HAP-1 (cell line): ENCODE data around the gene GLIS2.

Experiments used
- DNase-seq, 2 experiments: peaks; one replicate each; pipeline ENCODE4 v3.0.0-alpha.2; 2016 to 2020; ENCODE audit warnings: low spot score in 2 of 2
- H3K27me3 ChIP-seq: fragments of 250-450 bp; sonication (Bioruptor Pico); 2 replicates; pipeline ENCODE4 v1.5.1; 2020; ENCODE audit warnings: low read depth, mild to moderate bottlenecking, moderate library complexity
- H3K36me3 ChIP-seq: fragments of 250-450 bp; sonication (Bioruptor Pico); replicated peaks from 2 replicates; pipeline ENCODE4 v1.5.1; 2020; ENCODE audit warnings: mild to moderate bottlenecking
- H3K4me1 ChIP-seq: fragments of 250-450 bp; sonication (Bioruptor Pico); 2 replicates; pipeline ENCODE4 v1.5.1; 2020; ENCODE audit warnings: mild to moderate bottlenecking
- H3K4me3 ChIP-seq: fragments of 250-450 bp; sonication (Bioruptor Pico); 2 replicates; pipeline ENCODE4 v1.5.1; 2020; ENCODE audit warnings: mild to moderate bottlenecking, moderate library complexity
- H3K9me3 ChIP-seq: fragments of 250-450 bp; sonication (Bioruptor Pico); 2 replicates; pipeline ENCODE4 v1.5.1; 2020; ENCODE audit warnings: mild to moderate bottlenecking, moderate library complexity
- in situ Hi-C: fragments of 300-500 bp; cut with MboI; formaldehyde crosslinking; loops from 3 replicates; pipeline ENCODE4 v1.14.3; 2020; ENCODE audit warnings: low sequenced_read_pairs, inconsistent platforms, mixed read lengths

Gene GLIS2

GRCh38 chr16:4315186-4316107 is at the start of gene GLIS2:
TSS of gene GLIS2 (plus strand) at chr16:4316067. CDS start at chr16:4332281, 16,214 bp downstream.
- in situ Hi-C loops, result no loop called here
- Histone ChIP-seq H3K9me3 (no peaks in the 10 kb centered on the region), H3K4me1 (peaks cover 35% of the 10 kb centered on the region), H3K27me3 (no peaks in the 10 kb centered on the region), H3K36me3 (no peaks in the 10 kb centered on the region), H3K4me3 (peak within 1 kb of the TSS; percentile 65)
- peak; percentile 90 to 91 for DNase-seq

GRCh38 chr16:4266372-4266771 is 49.5 kb upstream of the GLIS2 start:
- Histone ChIP-seq H3K36me3 (peaks cover 33% of the 10 kb centered on the region), H3K27me3 (no peaks in the 10 kb centered on the region), H3K4me1 (peaks cover 12% of the 10 kb centered on the region), H3K9me3 (no peaks in the 10 kb centered on the region), H3K4me3 (no peak overlapping the region)
- in situ Hi-C loops, result no loop called here
- DNase-seq, result peak; percentile 15 to 48

GRCh38 chr16:4270091-4270490 is 45.8 kb upstream of the GLIS2 start:
- H3K4me1 ChIP-seq, result peaks cover 11% of the 10 kb centered on the region
- no peaks in the 10 kb centered on the region for H3K9me3 ChIP-seq
- H3K36me3 ChIP-seq, result peaks cover 20% of the 10 kb centered on the region
- no peak for DNase-seq
- in situ Hi-C loops, result no loop called here
- no peaks in the 10 kb centered on the region for H3K27me3 ChIP-seq
- H3K4me3 ChIP-seq, result no peak overlapping the region

- DNase-seq, result no peak
- Histone ChIP-seq H3K36me3 (peaks cover 20% of the 10 kb centered on the region), H3K4me3 (peak overlapping the region; percentile 87), H3K27me3 (no peaks in the 10 kb centered on the region), H3K4me1 (peaks cover 11% of the 10 kb centered on the region), H3K9me3 (no peaks in the 10 kb centered on the region)
- in situ Hi-C loops, result no loop called here
Observed at GRCh38 chr16:4270595-4270994, 45.3 kb upstream of the GLIS2 start.

- Histone ChIP-seq H3K4me3 (peak overlapping the region; percentile 87), H3K36me3 (peaks cover 18% of the 10 kb centered on the region), H3K27me3 (no peaks in the 10 kb centered on the region), H3K4me1 (peaks cover 11% of the 10 kb centered on the region), H3K9me3 (no peaks in the 10 kb centered on the region)
- DNase-seq, result peak; percentile 94 to 96
- in situ Hi-C loops, result no loop called here
Observed at GRCh38 chr16:4271176-4272113, 44.4 kb upstream of the GLIS2 start.

GRCh38 chr16:4272114-4272956 is 43.5 kb upstream of the GLIS2 start:
- in situ Hi-C loops, result no loop called here
- DNase-seq, result peak; percentile 30 to 67
- peaks cover 18% of the 10 kb centered on the region for H3K36me3 ChIP-seq
- peak overlapping the region; percentile 87 for H3K4me3 ChIP-seq
- no peaks in the 10 kb centered on the region for H3K9me3 ChIP-seq
- H3K4me1 ChIP-seq, result peaks cover 11% of the 10 kb centered on the region
- H3K27me3 ChIP-seq, result no peaks in the 10 kb centered on the region

GRCh38 chr16:4273858-4274311 is 42.0 kb upstream of the GLIS2 start:
- H3K27me3 ChIP-seq, result no peaks in the 10 kb centered on the region
- in situ Hi-C loops, result no loop called here
- DNase-seq, result peak; percentile 25 to 75

GRCh38 chr16:4275861-4276260 is 40.0 kb upstream of the GLIS2 start:
- Histone ChIP-seq H3K36me3 (peaks cover 6% of the 10 kb centered on the region; the same call in 1 of the 2 replicates), H3K4me3 (no peak overlapping the region), H3K4me1 (peaks cover 8% of the 10 kb centered on the region), H3K27me3 (no peaks in the 10 kb centered on the region), H3K9me3 (peaks cover 9% of the 10 kb centered on the region)
- no peak for DNase-seq
- in situ Hi-C loops, result no loop called here

More at GRCh38 chr16:4273858-4274311, 42.0 kb upstream of the GLIS2 start:
- Histone ChIP-seq H3K9me3 (no peaks in the 10 kb centered on the region), H3K4me3 (peak overlapping the region; percentile 87), H3K4me1 (peaks cover 11% of the 10 kb centered on the region), H3K36me3 (peaks cover 18% of the 10 kb centered on the region)

- Histone ChIP-seq H3K4me1 (no peaks in the 10 kb centered on the region; the same call in 1 of the 2 replicates), H3K9me3 (peaks cover 9% of the 10 kb centered on the region), H3K36me3 (no peaks in the 10 kb centered on the region), H3K4me3 (no peak overlapping the region), H3K27me3 (no peaks in the 10 kb centered on the region)
- no peak for DNase-seq
- in situ Hi-C loops, result no loop called here
Observed at GRCh38 chr16:4277987-4278513, 37.8 kb upstream of the GLIS2 start.

- in situ Hi-C loops, result no loop called here
- Histone ChIP-seq H3K4me1 (no peaks in the 10 kb centered on the region), H3K27me3 (no peaks in the 10 kb centered on the region), H3K9me3 (peaks cover 9% of the 10 kb centered on the region), H3K36me3 (no peaks in the 10 kb centered on the region), H3K4me3 (no peak overlapping the region)
- DNase-seq, result no peak
Observed at GRCh38 chr16:4280625-4281024, 35.2 kb upstream of the GLIS2 start.

- H3K4me1 ChIP-seq, result no peaks in the 10 kb centered on the region
- H3K4me3 ChIP-seq, result no peak overlapping the region
- no peaks in the 10 kb centered on the region for H3K27me3 ChIP-seq
- in situ Hi-C loops, result no loop called here
- DNase-seq, result no peak
- peaks cover 9% of the 10 kb centered on the region for H3K9me3 ChIP-seq
- H3K36me3 ChIP-seq, result no peaks in the 10 kb centered on the region
Observed at GRCh38 chr16:4283441-4283840, 32.4 kb upstream of the GLIS2 start.

- Histone ChIP-seq H3K4me1 (no peaks in the 10 kb centered on the region), H3K27me3 (no peaks in the 10 kb centered on the region), H3K9me3 (peaks cover 9% of the 10 kb centered on the region), H3K36me3 (no peaks in the 10 kb centered on the region), H3K4me3 (no peak overlapping the region)
- no peak for DNase-seq
- in situ Hi-C loops, result no loop called here
Observed at GRCh38 chr16:4283939-4284338, 31.9 kb upstream of the GLIS2 start.

- no peaks in the 10 kb centered on the region for H3K36me3 ChIP-seq
- H3K9me3 ChIP-seq, result peaks cover 7% of the 10 kb centered on the region
- H3K4me3 ChIP-seq, result no peak overlapping the region
- H3K4me1 ChIP-seq, result no peaks in the 10 kb centered on the region
- in situ Hi-C loops, result no loop called here
- no peaks in the 10 kb centered on the region for H3K27me3 ChIP-seq
- no peak for DNase-seq
Observed at GRCh38 chr16:4285167-4285566, 30.7 kb upstream of the GLIS2 start.
